ENCODE results near the gene ZBTB20. TPM values are rescaled to one million over a fixed set of nuclear protein-coding genes. Genes with fewer than 3 reads are reported as not detected.

ZBTB20 gene
- total and polyA plus RNA-seq, 4 donors = 0.88 to 83.2 (median 20.4) TPM

DNA sequence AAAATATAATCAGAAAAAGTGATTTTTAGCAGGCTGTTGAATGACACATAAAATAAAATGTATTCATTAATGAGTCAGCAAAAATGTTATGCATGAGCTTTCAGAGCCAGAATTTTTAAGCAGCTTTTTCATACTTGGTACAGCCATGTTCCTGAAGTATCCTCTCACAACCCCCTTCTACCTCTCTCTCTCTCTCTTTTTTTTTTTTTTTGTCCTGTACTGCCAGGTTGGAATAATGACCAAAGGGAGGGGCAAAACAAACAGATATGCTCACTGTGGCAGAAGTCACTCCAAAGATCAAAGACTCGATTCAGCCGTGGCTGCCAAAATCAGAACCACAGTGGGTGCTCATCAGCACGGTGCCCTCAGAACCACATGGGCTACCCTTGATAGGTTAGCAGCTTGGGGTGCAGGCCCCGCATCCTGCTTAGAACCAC is 383.0 kb downstream of the ZBTB20 start:
- H3K9me3 ChIP-seq (ENCODE audit: control insufficient read depth in 4 of 4, low read length in 3 of 4) = no peaks in the 10 kb centered on the region
- peak overlapping the region; percentile 53 to 56 for H3K27ac ChIP-seq (ENCODE audit: low read depth in 1 of 2, low read length in 2 of 2)
- DNase-seq (ENCODE audit: low spot score) = no peak
- peaks cover 6 to 28% (median 15%) of the 10 kb centered on the region in 4 donors for H3K4me1 ChIP-seq (ENCODE audit: control insufficient read depth in 4 of 4, insufficient read depth in 4 of 4, low read length in 3 of 4)
- 21% methylated on average over 4 of the region's 4 CpGs for WGBS
- H3K27me3 ChIP-seq (ENCODE audit: control insufficient read depth in 4 of 4, insufficient read depth in 4 of 4, low read length in 3 of 4) = no peaks in the 10 kb centered on the region
- no peaks in the 10 kb centered on the region for H3K36me3 ChIP-seq (ENCODE audit: control insufficient read depth in 4 of 4, insufficient read depth in 3 of 4, low read depth in 1 of 4, low read length in 3 of 4)
- TF ChIP-seq JUND (IDR thresholded peaks at IDR 0.05) (peak; percentile 64 to 65), FOXA2 (IDR thresholded peaks at IDR 0.05) (peak; percentile 56), RAD21 (IDR thresholded peaks at IDR 0.05) (peak; percentile 54 to 55), HNF4G (IDR thresholded peaks at IDR 0.05) (peak; percentile 56), GABPA (IDR thresholded peaks at IDR 0.05 in 1 of 2, conservative IDR thresholded peaks at IDR 0.05 in 1 of 2) (no peak), TAF1 (conservative IDR thresholded peaks at IDR 0.05) (no peak), HNF4A (conservative IDR thresholded peaks at IDR 0.05) (peak; percentile 85 to 92), RXRA (IDR thresholded peaks at IDR 0.05) (peak; percentile 89 to 93), ZBTB33 (IDR thresholded peaks at IDR 0.05) (peak; percentile 73), ATF3 (IDR thresholded peaks at IDR 0.05) (peak; percentile 22), NR2F2 (IDR thresholded peaks at IDR 0.05) (no peak), SP1 (IDR thresholded peaks at IDR 0.05) (peak; percentile 83), EGR1 (IDR thresholded peaks at IDR 0.05; ENCODE audit: low read depth in 2 of 2) (no peak), REST (IDR thresholded peaks at IDR 0.05) (peak; percentile 60), CTCF (IDR thresholded peaks at IDR 0.05; ENCODE audit: low read depth, low read length, missing input control) (no peak), YY1 (IDR thresholded peaks at IDR 0.05) (peak; percentile 84), FOXA1 (IDR thresholded peaks at IDR 0.05) (peak; percentile 45)
- TF ChIP-seq, protein P1, sequence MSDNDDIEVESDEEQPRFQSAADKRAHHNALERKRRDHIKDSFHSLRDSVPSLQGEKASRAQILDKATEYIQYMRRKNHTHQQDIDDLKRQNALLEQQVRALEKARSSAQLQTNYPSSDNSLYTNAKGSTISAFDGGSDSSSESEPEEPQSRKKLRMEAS (IDR thresholded peaks at IDR 0.05) = peak; percentile 74
- no peak overlapping the region for H3K4me3 ChIP-seq (ENCODE audit: low read depth in 1 of 3, low read length in 3 of 3)
- no peak overlapping the region for H3K9ac ChIP-seq (ENCODE audit: low read depth in 1 of 2, low read length in 2 of 2)

Data from liver (tissue), 9 donors.